Panc1 (cell line): ENCODE data around the gene PDCD11.

Source experiments
- POLR2AphosphoS5 ChIP-seq: IDR thresholded peaks from 2 replicates; pipeline ENCODE4 v1.6.1; 2012; ENCODE audit warnings: mild to moderate bottlenecking, low read depth, low read length, moderate library complexity
- TCF7L2 ChIP-seq: IDR thresholded peaks from 2 replicates; pipeline ENCODE4 v1.6.1; 2011; ENCODE audit warnings: mild to moderate bottlenecking, low read depth, low read length, inconsistent platforms
- TF ChIP-seq, protein P1 (sequence below): fragments of 450-650 bp; IDR thresholded peaks from 2 replicates; pipeline ENCODE4 v1.5.1; 2017; ENCODE audit warnings: mild to moderate bottlenecking
- TF ChIP-seq, protein P2 (sequence below), 2 experiments: IDR thresholded peaks; 2 replicates each; pipeline ENCODE4 v1.6.1; 2011 to 2012; ENCODE audit warnings: low read depth in 2 of 2, control low read depth in 1 of 2, low read length in 1 of 2, mild to moderate bottlenecking in 1 of 2, moderate library complexity in 1 of 2; ENCODE audit not compliant: insufficient read depth in 1 of 2

DNA sequence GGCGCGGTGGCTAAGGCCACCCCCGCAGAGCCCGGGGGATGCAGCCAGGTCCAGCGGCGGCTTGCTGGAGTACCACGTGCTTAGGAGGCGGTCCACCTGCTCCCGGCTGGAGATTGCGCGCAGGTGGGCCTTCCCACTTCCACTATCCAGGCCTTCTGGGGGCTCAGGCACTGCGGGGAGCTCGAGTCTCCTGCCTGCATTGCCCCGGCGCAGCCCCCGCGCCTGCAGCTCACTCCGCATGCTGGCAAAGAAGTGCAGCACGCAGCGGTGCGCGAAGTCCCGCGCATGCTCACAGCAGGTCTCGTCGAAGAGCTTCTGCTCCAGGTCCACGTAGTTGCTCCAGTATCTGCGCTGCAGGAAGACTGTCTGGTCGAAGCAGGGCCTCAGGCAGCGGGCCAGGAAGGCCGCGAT, 76.8 kb downstream of the PDCD11 start:
- TF ChIP-seq, protein P1, sequence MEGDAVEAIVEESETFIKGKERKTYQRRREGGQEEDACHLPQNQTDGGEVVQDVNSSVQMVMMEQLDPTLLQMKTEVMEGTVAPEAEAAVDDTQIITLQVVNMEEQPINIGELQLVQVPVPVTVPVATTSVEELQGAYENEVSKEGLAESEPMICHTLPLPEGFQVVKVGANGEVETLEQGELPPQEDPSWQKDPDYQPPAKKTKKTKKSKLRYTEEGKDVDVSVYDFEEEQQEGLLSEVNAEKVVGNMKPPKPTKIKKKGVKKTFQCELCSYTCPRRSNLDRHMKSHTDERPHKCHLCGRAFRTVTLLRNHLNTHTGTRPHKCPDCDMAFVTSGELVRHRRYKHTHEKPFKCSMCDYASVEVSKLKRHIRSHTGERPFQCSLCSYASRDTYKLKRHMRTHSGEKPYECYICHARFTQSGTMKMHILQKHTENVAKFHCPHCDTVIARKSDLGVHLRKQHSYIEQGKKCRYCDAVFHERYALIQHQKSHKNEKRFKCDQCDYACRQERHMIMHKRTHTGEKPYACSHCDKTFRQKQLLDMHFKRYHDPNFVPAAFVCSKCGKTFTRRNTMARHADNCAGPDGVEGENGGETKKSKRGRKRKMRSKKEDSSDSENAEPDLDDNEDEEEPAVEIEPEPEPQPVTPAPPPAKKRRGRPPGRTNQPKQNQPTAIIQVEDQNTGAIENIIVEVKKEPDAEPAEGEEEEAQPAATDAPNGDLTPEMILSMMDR = no peak
- TF ChIP-seq, protein P2, sequence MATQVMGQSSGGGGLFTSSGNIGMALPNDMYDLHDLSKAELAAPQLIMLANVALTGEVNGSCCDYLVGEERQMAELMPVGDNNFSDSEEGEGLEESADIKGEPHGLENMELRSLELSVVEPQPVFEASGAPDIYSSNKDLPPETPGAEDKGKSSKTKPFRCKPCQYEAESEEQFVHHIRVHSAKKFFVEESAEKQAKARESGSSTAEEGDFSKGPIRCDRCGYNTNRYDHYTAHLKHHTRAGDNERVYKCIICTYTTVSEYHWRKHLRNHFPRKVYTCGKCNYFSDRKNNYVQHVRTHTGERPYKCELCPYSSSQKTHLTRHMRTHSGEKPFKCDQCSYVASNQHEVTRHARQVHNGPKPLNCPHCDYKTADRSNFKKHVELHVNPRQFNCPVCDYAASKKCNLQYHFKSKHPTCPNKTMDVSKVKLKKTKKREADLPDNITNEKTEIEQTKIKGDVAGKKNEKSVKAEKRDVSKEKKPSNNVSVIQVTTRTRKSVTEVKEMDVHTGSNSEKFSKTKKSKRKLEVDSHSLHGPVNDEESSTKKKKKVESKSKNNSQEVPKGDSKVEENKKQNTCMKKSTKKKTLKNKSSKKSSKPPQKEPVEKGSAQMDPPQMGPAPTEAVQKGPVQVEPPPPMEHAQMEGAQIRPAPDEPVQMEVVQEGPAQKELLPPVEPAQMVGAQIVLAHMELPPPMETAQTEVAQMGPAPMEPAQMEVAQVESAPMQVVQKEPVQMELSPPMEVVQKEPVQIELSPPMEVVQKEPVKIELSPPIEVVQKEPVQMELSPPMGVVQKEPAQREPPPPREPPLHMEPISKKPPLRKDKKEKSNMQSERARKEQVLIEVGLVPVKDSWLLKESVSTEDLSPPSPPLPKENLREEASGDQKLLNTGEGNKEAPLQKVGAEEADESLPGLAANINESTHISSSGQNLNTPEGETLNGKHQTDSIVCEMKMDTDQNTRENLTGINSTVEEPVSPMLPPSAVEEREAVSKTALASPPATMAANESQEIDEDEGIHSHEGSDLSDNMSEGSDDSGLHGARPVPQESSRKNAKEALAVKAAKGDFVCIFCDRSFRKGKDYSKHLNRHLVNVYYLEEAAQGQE (IDR thresholded peaks at IDR 0.05; ENCODE audit: insufficient read depth in 1 of 2, low read depth in 2 of 2, low read length in 1 of 2) = no peak
- no peak for TF ChIP-seq POLR2AphosphoS5
- TF ChIP-seq TCF7L2 = no peak
